ENCODE results near the gene NUP54. TPM values are rescaled to one million over a fixed set of nuclear protein-coding genes. Genes with fewer than 3 reads are reported as not detected.

NUP54 gene
- total RNA-seq, 6 experiments from 2014 or later, result 13.3 to 18.9 (median 14.4) TPM

- no peak overlapping the region for H3K4me3 ChIP-seq
- ATAC-seq (no peak), DNase-seq (no peak)
- no peaks in the 10 kb centered on the region for H3K27me3 ChIP-seq
- no peak overlapping the region for H3K27ac ChIP-seq
- no peaks in the 10 kb centered on the region for H3K4me1 ChIP-seq
- intact Hi-C loops (cut with DNase I), result no loop called here
- 58% methylated on average over 2 of the region's 2 CpGs for WGBS (ENCODE audit: insufficient coverage, low coverage, low lambda C conversion rate, missing lambda C conversion rate)
- H3K9me3 ChIP-seq, result no peaks in the 10 kb centered on the region
- no peak for TF ChIP-seq POLR2A (IDR thresholded peaks at IDR 0.05)
- TF ChIP-seq, protein P1, sequence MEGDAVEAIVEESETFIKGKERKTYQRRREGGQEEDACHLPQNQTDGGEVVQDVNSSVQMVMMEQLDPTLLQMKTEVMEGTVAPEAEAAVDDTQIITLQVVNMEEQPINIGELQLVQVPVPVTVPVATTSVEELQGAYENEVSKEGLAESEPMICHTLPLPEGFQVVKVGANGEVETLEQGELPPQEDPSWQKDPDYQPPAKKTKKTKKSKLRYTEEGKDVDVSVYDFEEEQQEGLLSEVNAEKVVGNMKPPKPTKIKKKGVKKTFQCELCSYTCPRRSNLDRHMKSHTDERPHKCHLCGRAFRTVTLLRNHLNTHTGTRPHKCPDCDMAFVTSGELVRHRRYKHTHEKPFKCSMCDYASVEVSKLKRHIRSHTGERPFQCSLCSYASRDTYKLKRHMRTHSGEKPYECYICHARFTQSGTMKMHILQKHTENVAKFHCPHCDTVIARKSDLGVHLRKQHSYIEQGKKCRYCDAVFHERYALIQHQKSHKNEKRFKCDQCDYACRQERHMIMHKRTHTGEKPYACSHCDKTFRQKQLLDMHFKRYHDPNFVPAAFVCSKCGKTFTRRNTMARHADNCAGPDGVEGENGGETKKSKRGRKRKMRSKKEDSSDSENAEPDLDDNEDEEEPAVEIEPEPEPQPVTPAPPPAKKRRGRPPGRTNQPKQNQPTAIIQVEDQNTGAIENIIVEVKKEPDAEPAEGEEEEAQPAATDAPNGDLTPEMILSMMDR (IDR thresholded peaks at IDR 0.05), result no peak
- peaks cover 0 to 52% (median 30%) of the 10 kb centered on the region in 4 donors for H3K36me3 ChIP-seq
These were observed 12.2 kb upstream of the NUP54 start for GRCh38 chr4:76160355-76160754.

DNA sequence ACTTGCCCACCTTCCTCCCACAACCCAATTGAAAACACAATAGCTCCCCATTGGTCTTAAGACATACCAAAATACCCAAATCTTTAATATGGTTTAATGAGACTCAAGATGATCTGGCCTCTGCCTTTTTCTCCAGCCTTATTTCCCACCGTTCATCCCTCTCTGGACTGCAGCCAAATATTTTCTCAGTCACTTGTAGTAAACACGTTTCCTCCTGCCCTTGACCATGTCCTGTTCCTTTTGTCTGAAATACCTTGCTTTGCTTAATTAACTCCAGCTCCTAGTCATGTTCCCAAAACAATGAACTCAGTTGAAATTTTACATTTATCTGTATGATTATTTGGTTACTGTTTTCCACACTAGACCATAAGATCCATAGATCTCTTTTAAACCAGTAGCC lies 8.4 kb upstream of the NUP54 start:
- Histone ChIP-seq H3K27me3 (no peaks in the 10 kb centered on the region), H3K9me3 (no peaks in the 10 kb centered on the region), H3K36me3 (peaks cover 0 to 26% (median 11%) of the 10 kb centered on the region in 4 donors), H3K4me1 (no peaks in the 10 kb centered on the region), H3K4me3 (no peak overlapping the region), H3K27ac (peak overlapping the region in 1 of 3 donors; percentile 15)
- intact Hi-C loops (cut with DNase I), result no loop called here
- DNase-seq, result no peak
- TF ChIP-seq, protein P1 (IDR thresholded peaks at IDR 0.05), result no peak
- no peak for TF ChIP-seq POLR2A (IDR thresholded peaks at IDR 0.05)
- peak in 3 of 4 donors; percentile 31 to 47 (median 40) for ATAC-seq
- 3% methylated on average over 2 of the region's 2 CpGs for WGBS (ENCODE audit: insufficient coverage, low coverage, low lambda C conversion rate, missing lambda C conversion rate)

GRCh38 chr4:76155979-76156378 lies 7.8 kb upstream of the NUP54 start:
- Histone ChIP-seq H3K4me1 (no peaks in the 10 kb centered on the region), H3K4me3 (no peak overlapping the region)
- TF ChIP-seq, protein P1 (IDR thresholded peaks at IDR 0.05), result no peak
- TF ChIP-seq POLR2A (IDR thresholded peaks at IDR 0.05), result no peak

GRCh38 chr4:76153356-76153755 lies 5.2 kb upstream of the NUP54 start:
- DNase-seq (no peak), ATAC-seq (no peak)
- Histone ChIP-seq H3K4me1 (peaks cover 0 to 6% (median 0%) of the 10 kb centered on the region in 4 donors), H3K36me3 (no peaks in the 10 kb centered on the region), H3K27me3 (no peaks in the 10 kb centered on the region), H3K9me3 (no peaks in the 10 kb centered on the region), H3K4me3 (no peak overlapping the region), H3K27ac (no peak overlapping the region)
- 69% methylated on average over 2 of the region's 2 CpGs for WGBS (ENCODE audit: insufficient coverage, low coverage, low lambda C conversion rate, missing lambda C conversion rate)
- TF ChIP-seq, protein P1 (IDR thresholded peaks at IDR 0.05), result no peak
- no peak for TF ChIP-seq POLR2A (IDR thresholded peaks at IDR 0.05)
- intact Hi-C loops (cut with DNase I), result no loop called here

More at GRCh38 chr4:76155979-76156378, 7.8 kb upstream of the NUP54 start:
- intact Hi-C loops (cut with DNase I), result no loop called here
- H3K27ac ChIP-seq, result no peak overlapping the region
- peaks cover 0 to 19% (median 7%) of the 10 kb centered on the region in 4 donors for H3K36me3 ChIP-seq
- H3K27me3 ChIP-seq, result no peaks in the 10 kb centered on the region
- DNase-seq, result no peak
- 100% methylated on average over 3 of the region's 3 CpGs for WGBS (ENCODE audit: insufficient coverage, low coverage, low lambda C conversion rate, missing lambda C conversion rate)
- no peaks in the 10 kb centered on the region for H3K9me3 ChIP-seq
- ATAC-seq, result peak in 1 of 4 donors; percentile 42
